Panc1 (cell line): Measurements from ENCODE around the gene COL9A2.

Experiments used
- CTCF ChIP-seq: fragments of 450-650 bp; IDR thresholded peaks from 2 replicates; pipeline ENCODE4 v1.5.1; 2017; ENCODE audit warnings: mild to moderate bottlenecking
- POLR2AphosphoS5 ChIP-seq: IDR thresholded peaks from 2 replicates; pipeline ENCODE4 v1.6.1; 2012; ENCODE audit warnings: mild to moderate bottlenecking, low read depth, low read length, moderate library complexity
- REST ChIP-seq, 2 experiments: IDR thresholded peaks; 2 replicates each; pipeline ENCODE4 v1.6.1; 2011 to 2012; ENCODE audit warnings: low read depth in 2 of 2, control low read depth in 1 of 2, low read length in 1 of 2, mild to moderate bottlenecking in 1 of 2, moderate library complexity in 1 of 2; ENCODE audit not compliant: insufficient read depth in 1 of 2

- TF ChIP-seq CTCF (no peak), REST (IDR thresholded peaks at IDR 0.05; ENCODE audit: insufficient read depth in 1 of 2, low read depth in 2 of 2, low read length in 1 of 2) (peak; percentile 54 to 56; a peak in 3 of 4 replicates), POLR2AphosphoS5 (no peak)
Measured at GRCh38 chr1:40362699-40363098, 45.6 kb upstream of the COL9A2 start.
